GM19099 (cell line): ENCODE data around the gene C1orf198.

Experiments used
- POLR2A ChIP-seq: IDR thresholded peaks from 3 replicates; pipeline ENCODE4 v1.6.1; 2011; ENCODE audit warnings: low read depth; ENCODE audit not compliant: insufficient read length; ENCODE audit errors: extremely low read depth

Gene C1orf198

DNA sequence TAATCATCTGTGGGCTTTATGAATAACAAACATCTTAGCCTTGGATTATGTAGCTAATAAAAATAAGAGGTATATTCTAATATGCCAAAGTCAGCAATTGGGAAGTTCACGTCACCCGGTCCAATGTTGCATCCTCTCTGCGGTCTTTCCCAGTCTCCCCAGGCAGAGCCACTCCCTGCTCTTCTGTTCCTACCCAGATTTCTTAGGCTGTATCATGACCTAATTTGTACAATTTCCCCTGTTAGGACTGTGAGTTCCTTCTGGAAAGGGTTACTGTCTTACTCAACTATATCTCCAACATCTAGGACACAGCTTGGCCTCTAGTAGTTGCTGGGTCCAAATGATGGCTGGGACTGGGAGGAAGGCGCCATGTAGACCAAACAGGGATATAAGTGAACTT lies 29.8 kb upstream of the C1orf198 start:
- no peak for TF ChIP-seq POLR2A

DNA sequence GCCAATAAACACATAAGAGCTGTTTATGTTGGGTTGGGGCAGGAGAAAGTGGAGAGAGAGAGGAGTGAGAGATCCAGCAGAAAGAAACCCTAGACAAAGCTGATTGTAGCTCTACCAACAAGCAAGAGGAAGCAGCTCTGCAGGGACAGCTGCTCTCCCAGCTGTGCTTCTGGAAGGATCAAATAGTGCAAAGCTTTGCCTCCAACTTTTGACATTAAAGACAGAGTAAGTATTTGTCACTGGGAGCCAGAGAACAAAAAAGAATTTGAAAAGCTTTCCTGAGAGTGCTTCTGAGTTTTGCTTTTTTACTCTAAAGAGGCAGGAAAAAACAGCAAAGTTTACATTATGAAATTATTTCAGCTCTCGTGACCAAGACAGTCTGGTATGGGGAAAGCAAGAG lies 28.5 kb upstream of the C1orf198 start:
- no peak for TF ChIP-seq POLR2A

DNA sequence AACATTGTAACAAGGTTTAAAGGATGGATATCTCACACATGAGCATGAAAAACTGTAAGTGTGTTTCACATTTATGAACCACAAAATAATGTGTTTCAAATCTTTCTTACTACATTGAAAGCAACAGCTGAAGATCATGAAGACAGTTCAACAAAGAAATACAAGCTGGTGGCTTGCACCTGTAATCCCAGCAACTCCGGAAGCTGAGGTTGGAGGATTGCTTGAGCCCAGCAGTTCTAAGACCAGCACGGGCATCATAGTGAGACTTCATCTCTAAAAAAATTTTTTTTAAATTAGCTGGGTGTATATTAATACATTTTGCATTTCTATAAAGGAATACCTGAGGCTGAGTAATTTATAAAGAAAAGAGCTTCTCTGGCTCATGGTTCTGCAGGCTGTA lies 27.1 kb upstream of the C1orf198 start:
- TF ChIP-seq POLR2A: no peak

DNA sequence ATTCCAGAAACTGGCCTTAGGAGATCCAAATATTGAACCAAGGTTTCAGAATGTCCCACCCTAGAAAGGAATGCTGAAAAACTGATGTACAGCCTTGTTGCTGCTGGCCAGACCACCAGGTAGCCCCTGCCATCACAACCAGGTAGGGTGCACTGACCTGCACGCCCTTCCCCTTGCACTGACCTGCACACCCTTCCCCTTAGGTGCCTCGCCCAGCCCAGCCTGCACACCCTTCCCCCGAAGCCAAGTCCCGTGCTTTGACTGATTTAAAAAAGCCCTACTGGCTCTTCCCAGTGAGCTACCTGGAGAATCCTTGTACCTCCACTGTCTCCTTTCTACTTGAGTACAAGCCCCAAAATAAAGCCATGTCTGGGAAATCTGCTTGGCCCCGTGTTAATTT lies 26.3 kb upstream of the C1orf198 start:
- TF ChIP-seq POLR2A: no peak

DNA sequence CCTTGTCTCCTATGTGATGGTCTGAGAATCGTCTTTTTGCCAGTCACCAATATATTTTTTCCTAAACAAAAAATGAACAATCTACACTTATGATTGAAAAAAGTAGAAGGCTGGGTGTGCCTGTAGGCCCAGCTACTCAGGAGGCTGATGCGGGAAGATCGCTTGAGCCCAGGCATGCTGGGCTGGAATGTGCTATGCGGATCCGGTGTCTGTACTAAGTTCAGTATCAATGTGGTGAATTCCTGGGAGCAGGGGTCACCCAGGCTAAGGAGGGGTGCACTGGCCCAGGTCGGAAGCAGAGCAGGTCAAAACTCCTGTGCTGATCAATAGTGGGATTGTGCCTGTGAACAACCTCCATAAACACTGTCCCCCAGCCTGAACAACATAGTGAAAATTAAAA lies 25.7 kb upstream of the C1orf198 start:
- TF ChIP-seq POLR2A: no peak

DNA sequence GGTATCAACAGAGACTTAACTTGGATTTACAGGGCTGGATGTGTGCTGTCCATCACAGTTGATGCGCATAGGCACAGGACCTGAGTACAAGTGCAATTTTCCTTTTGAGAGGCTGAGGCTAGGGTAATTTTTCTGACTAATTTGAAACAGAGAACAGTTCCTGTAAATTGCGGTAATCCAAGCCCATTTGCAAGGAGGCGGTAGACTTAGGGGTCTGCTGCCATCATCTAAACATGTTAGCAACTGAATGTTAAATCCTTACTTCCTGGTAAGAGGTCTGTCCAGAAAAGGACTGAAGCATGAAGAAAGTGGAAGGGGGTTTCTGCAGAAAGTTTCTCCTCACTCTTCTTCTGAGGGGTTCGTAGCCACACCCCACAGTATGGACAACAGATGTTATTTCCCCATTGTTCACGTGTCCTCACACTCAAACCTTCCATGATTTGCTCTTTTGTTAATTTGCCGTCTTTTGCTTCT lies 23.7 kb upstream of the C1orf198 start:
- no peak for TF ChIP-seq POLR2A

DNA sequence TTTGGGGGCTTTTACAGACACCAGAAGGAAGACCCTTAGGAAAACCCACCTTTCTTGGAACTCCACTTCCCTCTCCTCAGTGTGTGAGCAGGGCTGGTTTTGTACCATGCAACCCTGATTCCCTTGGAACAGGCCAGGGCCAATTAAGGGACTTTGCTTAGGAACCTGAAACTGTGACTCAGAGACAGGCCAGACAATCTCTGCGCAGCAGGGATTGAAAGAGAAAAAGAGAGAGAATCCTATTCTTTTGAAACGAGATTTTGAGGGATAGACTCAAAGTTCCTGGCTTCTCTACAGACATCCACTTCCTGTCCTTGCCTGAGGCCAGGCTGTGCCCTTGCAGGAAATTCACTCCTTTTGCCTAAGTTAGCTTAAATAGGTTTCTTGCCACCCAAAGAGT lies 23.1 kb upstream of the C1orf198 start:
- no peak for TF ChIP-seq POLR2A

DNA sequence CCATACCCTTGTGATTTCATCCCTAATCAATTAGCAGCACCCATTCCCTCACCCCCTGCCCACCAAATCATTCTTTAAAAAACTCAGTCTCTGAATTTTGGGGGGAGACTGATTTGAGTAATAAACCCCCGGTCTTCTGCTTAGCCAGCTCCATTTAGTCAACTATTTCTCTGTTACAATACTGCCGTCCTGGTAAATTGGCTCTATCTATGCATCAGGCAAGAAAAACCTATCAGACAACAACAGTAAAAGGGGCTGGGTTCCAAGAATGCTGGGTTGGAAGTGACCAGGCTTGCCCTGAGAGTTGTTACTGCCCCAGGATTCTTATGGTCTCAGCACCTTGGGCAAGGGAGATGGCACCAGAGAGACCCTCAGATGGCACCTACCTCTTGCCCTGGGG lies 16.3 kb upstream of the C1orf198 start:
- no peak for TF ChIP-seq POLR2A

DNA sequence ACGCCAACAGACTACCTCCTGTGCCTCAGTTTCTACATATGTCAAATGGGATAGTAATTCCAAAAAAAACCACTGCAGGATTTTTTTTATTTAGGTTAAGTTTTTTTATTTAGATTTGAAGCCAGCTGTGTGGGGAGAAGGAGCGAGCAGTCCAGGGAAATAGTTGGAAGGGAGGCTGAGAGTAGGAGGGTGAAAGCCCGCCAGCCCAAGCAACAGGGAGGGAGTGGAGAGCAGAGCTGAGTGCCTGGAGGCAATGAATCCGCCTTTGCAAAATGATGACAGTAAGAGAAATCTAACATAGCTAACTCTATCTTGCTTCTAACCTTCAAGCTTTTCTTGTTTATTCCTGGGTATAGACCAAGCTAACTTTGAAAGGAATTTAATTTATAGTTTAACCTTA lies 15.6 kb upstream of the C1orf198 start:
- no peak for TF ChIP-seq POLR2A

DNA sequence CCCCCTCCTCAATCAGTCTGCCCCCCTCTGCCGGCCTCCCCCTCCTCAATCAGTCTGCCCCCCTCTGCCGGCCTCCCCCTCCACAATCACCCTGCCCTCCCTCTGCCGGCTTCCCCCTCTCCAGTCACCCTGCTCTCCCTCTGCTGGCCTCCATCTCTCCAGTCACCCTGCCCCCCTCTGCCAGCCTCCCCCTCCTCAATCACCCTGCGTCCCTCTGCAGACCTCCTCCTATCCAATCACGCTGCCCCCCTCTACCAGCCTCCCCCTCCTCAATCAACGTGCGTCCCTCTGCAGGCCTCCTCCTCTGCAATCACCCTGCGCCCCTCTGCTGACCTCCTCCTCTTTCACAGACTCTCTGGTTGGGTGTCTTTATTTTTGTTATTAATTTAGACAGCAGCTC lies 11.5 kb upstream of the C1orf198 start:
- no peak for TF ChIP-seq POLR2A

DNA sequence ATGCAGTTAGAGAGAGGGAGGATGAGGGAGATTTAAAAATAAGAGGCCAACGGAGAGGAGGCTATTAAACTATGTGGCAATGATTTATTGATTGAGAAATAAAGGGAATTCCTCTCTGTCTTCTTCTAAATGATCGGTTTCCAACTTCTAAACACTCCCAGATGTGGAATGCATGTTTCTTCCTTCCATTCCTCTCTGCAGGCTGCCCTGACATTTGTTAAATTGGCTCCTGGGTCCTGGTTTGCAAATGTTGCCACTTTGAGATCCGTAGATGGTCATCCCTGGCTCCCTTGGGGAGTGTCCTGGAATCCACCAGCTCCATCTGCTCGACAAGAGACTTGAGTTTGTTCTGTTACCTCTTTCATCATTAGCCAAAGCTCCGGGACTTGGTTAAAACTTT lies 10.3 kb upstream of the C1orf198 start:
- TF ChIP-seq POLR2A: no peak

DNA sequence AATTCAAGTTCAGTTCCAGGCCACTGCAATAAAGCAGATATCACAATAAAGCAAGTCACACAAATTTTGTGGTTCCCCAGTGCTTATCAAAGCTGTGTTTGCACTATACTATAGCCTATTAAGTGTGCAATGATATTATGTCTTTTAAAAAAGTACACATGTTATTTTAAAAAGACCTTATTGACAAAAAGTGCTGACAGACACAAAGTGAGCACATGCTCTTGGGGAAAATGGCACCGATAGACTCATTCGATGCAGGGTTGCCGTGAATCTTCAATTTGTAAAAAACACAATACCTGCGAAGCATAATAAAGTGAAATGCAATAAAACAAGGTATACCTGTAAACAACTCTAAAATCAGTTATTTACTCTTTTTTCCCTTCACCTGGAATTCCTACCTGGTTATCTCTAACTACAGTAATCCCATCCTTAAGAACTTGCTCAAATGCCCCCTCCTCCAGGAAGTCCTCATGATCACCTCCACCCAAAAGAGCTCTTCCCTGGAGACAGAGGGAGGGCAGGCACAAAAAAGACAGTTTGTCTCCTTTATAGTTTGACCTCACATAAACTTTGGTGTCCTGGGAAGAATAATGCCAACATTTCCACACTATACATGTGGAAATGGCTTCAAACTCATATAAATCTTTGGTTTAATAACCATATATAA lies 9.7 kb upstream of the C1orf198 start:
- TF ChIP-seq POLR2A: no peak

DNA sequence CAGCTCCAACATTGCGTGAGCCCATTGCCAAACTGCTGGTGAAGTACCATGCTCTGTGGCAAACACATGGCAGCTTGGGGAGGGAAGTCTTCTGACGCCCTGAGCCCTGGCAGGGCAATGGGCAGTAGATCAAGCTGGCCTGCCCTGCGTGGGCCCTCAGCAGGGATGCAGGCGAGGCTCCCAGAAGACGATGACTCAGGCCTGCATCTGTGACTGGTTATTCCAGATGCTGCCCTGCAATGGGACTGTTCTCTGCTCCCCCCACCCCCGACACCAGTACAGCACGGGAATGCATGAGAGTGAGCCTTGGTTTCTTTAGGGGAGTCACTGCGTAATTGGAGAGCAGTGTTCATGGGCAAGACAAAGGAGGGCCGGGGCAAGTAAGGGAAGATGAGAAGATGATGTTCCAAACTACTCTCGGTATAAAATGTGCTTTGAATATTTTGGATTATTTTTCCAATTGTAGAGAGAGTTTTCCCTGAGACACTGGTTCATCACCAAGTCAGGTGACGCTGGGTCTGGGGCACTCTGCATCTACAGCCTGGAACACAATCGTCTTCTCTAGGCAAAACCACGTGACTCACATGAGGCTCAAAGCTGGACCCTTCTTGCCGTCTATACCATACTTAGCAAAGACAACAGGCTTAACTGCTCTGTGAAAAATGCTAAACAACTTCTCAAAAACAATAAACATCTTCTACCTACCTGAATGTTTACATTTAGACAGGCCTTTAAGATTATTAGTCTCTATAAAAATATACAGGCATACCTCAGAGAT lies 9.0 kb upstream of the C1orf198 start:
- TF ChIP-seq POLR2A: no peak

DNA sequence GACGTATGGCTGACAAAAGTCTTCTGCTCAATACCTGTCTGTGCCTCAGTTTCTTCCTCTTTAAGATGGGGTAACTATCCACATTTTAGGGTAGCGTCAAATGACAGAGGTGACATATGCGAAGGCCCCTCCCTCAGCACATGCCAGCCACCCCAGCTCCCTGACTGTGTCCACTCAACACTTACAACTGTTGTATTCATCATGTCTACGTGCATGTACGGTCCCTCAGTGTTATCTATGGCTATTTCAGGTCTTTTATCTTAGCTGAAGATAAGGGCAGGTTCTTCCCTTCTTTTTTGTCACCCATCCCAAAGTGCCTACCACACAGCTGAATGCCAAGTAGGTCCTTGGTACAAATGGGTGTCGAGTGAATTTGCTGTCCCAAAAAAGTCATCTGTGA lies 8.3 kb upstream of the C1orf198 start:
- no peak for TF ChIP-seq POLR2A

DNA sequence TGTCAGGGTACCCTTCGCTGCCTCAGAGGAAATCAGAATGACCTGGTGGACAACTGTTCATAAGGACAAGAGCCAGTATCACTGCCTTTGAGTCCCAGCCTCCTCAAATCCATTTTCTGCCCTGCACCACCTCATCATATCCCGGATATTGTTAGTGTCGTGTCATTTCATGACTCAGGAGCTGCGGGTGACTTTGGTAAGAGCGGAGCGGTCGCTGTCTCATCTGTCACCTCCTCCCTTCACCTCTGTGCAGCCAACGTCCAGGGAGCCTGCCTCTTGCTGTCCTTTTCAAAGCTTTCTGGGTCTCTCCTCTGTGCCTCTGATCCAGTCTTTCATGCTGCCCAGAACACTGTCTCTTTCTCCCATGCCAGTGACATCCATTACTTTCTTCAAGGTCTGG lies 7.0 kb upstream of the C1orf198 start:
- no peak for TF ChIP-seq POLR2A

DNA sequence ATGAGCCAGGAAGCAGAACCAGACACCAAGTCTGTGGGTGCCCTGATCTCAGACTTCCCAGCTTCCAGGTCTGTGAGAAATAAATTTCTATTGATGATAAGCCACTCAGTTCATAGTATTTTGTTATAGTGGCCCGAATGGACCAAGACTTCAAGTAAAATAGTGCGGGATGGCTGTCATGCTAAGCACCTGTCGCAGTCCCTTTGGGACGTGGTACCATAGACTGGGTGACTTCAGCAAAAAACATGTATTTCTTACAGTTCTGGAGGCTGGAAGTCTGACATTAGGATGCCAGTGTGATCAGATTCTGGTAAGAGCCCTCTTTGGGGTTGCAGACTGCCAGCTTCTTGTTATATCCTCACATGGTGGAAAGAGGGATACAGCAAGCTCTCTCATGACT lies 2.6 kb upstream of the C1orf198 start:
- TF ChIP-seq POLR2A: no peak
